Vagina (tissue), 2 donors: ENCODE results near the gene SV2B. TPM values are rescaled to one million over a fixed set of nuclear protein-coding genes. Genes with fewer than 3 reads are reported as not detected.

Experiments used
- DNase-seq, 2 donors: peaks; one replicate each; pipeline ENCODE4 v3.0.0-alpha.2; 2017; ENCODE audit errors: extremely low spot score in 2 of 2
- H3K27ac ChIP-seq: fragments of 200-600 bp; sonication (generic); one replicate; pipeline ENCODE4 v1.5.1; 2019
- H3K27me3 ChIP-seq: fragments of 200-600 bp; sonication (generic); one replicate; pipeline ENCODE4 v1.5.1; 2019
- H3K36me3 ChIP-seq, 2 donors: fragments of 200-600 bp; sonication (generic); one replicate each; pipeline ENCODE4 v1.5.1; 2017 to 2019
- H3K4me1 ChIP-seq: fragments of 200-600 bp; sonication (generic); one replicate; pipeline ENCODE4 v1.5.1; 2019
- H3K4me3 ChIP-seq, 2 donors: fragments of 200-600 bp; sonication (generic); 1 replicate in 1 of 2; 2 replicates in 1 of 2; pipeline ENCODE4 v1.5.1; 2016 to 2019
- H3K9me3 ChIP-seq: fragments of 200-600 bp; sonication (generic); one replicate; pipeline ENCODE4 v1.5.1; 2019
- POLR2A ChIP-seq, 2 donors: fragments of 450-650 bp; IDR thresholded peaks; one replicate each; pipeline ENCODE4 v1.6.1; 2017; ENCODE audit warnings: antibody characterized with exemption in 2 of 2, mild to moderate bottlenecking in 2 of 2, moderate library complexity in 2 of 2
- POLR2AphosphoS5 ChIP-seq, 2 donors: sonication (generic); formaldehyde crosslinking; IDR thresholded peaks; one replicate each; pipeline ENCODE4 v1.9.0; 2017; ENCODE audit warnings: antibody characterized with exemption in 2 of 2, mild to moderate bottlenecking in 2 of 2, low read depth in 1 of 2; ENCODE audit not compliant: insufficient read depth in 1 of 2
- intact Hi-C: fragments of 100-400 bp; cut with DNase I; formaldehyde crosslinking; loops from one replicate; pipeline ENCODE4 v1.15.1; 2023
- total RNA-seq: library from RNA; depleted of rRNA; stranded (reverse); fragments of >200 nt; gene quantifications from one replicate; pipeline ENCODE4 v1.2.3, GENCODE V29; 2016
- TF ChIP-seq, protein P1 (sequence below), 3 experiments: fragments of 450-650 bp in 2 of 3; fragments of 200-600 bp in 1 of 3; sonication (generic) in 1 of 3; IDR thresholded peaks; one replicate each; pipeline ENCODE4 v1.5.1; 2017 to 2019; ENCODE audit warnings: antibody characterized with exemption in 3 of 3, mild to moderate bottlenecking in 2 of 3, moderate library complexity in 2 of 3

The SV2B gene
- total RNA-seq, 1 donor from 2014 or later = 3.2 TPM

GRCh38 chr15:91136386-91136923 lies 36.4 kb downstream of the SV2B start:
- Histone ChIP-seq H3K36me3 (no peaks in the 10 kb centered on the region), H3K4me3 (no peak overlapping the region), H3K27ac (no peak overlapping the region), H3K27me3 (no peaks in the 10 kb centered on the region), H3K4me1 (no peaks in the 10 kb centered on the region), H3K9me3 (no peaks in the 10 kb centered on the region)
- intact Hi-C loops = no loop called here
- TF ChIP-seq, protein P1, sequence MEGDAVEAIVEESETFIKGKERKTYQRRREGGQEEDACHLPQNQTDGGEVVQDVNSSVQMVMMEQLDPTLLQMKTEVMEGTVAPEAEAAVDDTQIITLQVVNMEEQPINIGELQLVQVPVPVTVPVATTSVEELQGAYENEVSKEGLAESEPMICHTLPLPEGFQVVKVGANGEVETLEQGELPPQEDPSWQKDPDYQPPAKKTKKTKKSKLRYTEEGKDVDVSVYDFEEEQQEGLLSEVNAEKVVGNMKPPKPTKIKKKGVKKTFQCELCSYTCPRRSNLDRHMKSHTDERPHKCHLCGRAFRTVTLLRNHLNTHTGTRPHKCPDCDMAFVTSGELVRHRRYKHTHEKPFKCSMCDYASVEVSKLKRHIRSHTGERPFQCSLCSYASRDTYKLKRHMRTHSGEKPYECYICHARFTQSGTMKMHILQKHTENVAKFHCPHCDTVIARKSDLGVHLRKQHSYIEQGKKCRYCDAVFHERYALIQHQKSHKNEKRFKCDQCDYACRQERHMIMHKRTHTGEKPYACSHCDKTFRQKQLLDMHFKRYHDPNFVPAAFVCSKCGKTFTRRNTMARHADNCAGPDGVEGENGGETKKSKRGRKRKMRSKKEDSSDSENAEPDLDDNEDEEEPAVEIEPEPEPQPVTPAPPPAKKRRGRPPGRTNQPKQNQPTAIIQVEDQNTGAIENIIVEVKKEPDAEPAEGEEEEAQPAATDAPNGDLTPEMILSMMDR (IDR thresholded peaks at IDR 0.05) = no peak
- no peak for DNase-seq

DNA sequence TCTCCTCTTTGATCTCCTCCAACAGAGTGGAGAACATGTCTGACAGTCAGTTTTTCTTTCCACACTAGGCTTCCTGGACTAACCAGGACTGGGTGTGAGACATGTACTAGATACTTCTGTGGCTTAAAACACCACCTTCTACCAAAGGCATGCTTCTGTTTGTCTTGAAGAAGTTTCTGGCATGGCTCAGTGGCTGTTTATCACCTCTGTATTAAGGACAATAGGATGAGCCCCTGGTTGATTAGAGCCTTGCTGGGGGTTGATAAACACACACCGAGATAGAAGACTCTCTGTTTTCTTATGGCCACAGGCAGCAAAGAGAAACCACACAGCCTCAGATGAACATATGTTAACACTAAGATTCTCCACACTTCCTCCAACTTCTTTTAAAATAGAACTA lies 40.5 kb downstream of the SV2B start:
- no peaks in the 10 kb centered on the region for H3K36me3 ChIP-seq
- H3K27ac ChIP-seq = no peak overlapping the region
- no peaks in the 10 kb centered on the region for H3K27me3 ChIP-seq
- no peak overlapping the region for H3K4me3 ChIP-seq
- intact Hi-C loops = no loop called here
- no peaks in the 10 kb centered on the region for H3K4me1 ChIP-seq
- DNase-seq = no peak
- H3K9me3 ChIP-seq = no peaks in the 10 kb centered on the region
- no peak for TF ChIP-seq POLR2AphosphoS5 (IDR thresholded peaks at IDR 0.05; ENCODE audit: insufficient read depth in 1 of 2, low read depth in 1 of 2)
- no peak for TF ChIP-seq POLR2A (IDR thresholded peaks at IDR 0.05)
- TF ChIP-seq, protein P1 (IDR thresholded peaks at IDR 0.05) = no peak

DNA sequence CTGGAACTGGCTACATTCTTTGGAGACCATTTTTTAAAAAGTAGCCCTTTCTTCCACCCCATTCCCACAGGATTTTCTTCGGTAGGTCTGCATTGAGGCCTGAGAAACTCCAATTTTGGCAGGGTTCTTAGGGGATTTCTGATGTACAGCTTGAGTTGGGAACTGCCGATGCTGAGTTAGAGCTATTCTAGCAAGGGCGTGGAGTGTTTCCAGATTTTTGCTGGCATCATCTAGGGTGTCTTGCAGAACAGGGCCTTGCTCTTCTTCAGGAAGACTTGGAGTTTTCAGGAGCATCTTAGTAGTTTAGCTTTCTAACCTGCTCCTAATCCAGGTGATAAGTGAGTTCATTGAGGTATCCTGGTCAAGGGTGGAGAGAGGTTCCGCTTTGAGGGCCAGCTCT lies 41.0 kb downstream of the SV2B start:
- TF ChIP-seq, protein P1 (IDR thresholded peaks at IDR 0.05) = no peak
- TF ChIP-seq POLR2AphosphoS5 (IDR thresholded peaks at IDR 0.05; ENCODE audit: insufficient read depth in 1 of 2, low read depth in 1 of 2) (no peak), POLR2A (IDR thresholded peaks at IDR 0.05) (no peak)
- Histone ChIP-seq H3K27me3 (no peaks in the 10 kb centered on the region), H3K4me1 (no peaks in the 10 kb centered on the region), H3K36me3 (no peaks in the 10 kb centered on the region), H3K27ac (no peak overlapping the region), H3K9me3 (no peaks in the 10 kb centered on the region), H3K4me3 (no peak overlapping the region)
- intact Hi-C loops = no loop called here
- DNase-seq = no peak

DNA sequence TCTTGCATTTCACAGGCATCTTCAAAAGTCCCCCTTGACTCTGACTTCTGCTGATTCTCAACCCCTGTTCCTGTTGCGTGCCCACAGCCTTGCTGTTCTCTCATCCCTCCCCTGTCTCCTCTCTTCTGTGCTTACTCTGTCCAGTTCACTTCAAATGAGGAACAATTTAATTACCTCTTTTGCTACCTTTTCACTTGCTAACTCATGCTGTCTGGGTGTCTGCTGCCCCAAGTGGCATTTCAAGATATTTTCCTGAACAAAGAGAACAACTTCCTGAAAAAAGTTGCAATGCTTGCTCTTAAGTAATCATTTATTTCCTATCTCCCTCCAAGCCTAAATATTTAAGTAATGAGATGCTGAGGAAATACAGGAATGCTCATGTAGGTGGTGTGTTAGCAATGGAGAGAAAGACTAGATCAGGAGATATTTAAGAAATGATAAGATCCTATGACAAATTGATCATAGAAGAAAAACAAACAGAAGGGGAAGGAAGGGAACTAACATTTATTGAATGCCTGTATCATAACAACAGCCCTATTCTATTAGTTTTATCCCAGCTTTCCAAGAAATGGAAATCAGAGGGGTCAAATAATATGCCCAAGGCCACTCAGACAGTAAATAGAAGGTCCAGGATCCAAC lies 42.2 kb downstream of the SV2B start:
- no peak for DNase-seq
- H3K4me1 ChIP-seq = no peaks in the 10 kb centered on the region
- H3K4me3 ChIP-seq = no peak overlapping the region
- H3K9me3 ChIP-seq = no peaks in the 10 kb centered on the region
- TF ChIP-seq POLR2A (IDR thresholded peaks at IDR 0.05) = no peak
- TF ChIP-seq, protein P1 (IDR thresholded peaks at IDR 0.05) = no peak
- no peak for TF ChIP-seq POLR2AphosphoS5 (IDR thresholded peaks at IDR 0.05; ENCODE audit: insufficient read depth in 1 of 2, low read depth in 1 of 2)
- no peaks in the 10 kb centered on the region for H3K27me3 ChIP-seq
- H3K27ac ChIP-seq = no peak overlapping the region
- intact Hi-C loops = no loop called here
- no peaks in the 10 kb centered on the region for H3K36me3 ChIP-seq

DNA sequence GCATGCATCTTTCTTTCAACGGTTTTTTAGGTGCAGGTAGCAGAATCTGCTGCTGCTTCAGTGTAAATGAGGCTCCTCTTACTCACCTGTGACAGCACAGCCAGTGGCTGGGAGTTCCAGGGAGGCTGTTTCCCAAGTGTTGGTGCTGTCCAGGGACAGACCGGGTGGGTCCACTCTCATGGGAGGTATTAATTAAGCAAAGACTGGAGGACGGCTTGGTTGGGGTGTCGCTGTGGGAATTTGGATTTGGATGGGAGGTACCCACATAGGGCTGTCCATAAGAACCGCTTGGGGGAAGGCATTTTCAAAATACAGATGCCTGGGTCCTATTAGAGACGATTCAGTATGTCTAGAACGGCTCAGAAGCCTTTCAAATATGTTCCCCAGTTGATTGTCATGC lies 42.9 kb downstream of the SV2B start:
- DNase-seq = no peak
- Histone ChIP-seq H3K4me1 (no peaks in the 10 kb centered on the region), H3K27ac (no peak overlapping the region), H3K27me3 (no peaks in the 10 kb centered on the region), H3K9me3 (no peaks in the 10 kb centered on the region), H3K36me3 (no peaks in the 10 kb centered on the region), H3K4me3 (no peak overlapping the region)
- TF ChIP-seq POLR2AphosphoS5 (IDR thresholded peaks at IDR 0.05; ENCODE audit: insufficient read depth in 1 of 2, low read depth in 1 of 2) (no peak), POLR2A (IDR thresholded peaks at IDR 0.05) (no peak)
- TF ChIP-seq, protein P1 (IDR thresholded peaks at IDR 0.05) = no peak
- intact Hi-C loops = no loop called here
